Activated CD4-positive, alpha-beta T cell treated with anti-CD3 and anti-CD28 coated beads, Interleukin-2, amount 50 U/mL, for 4 hours (primary cell): Measurements from ENCODE around the gene SMC3.

ENCODE experiments used
- DNase-seq, 2 experiments: peaks; one replicate each; pipeline ENCODE4 v3.0.0-alpha.2; 2020

The SMC3 gene

DNA sequence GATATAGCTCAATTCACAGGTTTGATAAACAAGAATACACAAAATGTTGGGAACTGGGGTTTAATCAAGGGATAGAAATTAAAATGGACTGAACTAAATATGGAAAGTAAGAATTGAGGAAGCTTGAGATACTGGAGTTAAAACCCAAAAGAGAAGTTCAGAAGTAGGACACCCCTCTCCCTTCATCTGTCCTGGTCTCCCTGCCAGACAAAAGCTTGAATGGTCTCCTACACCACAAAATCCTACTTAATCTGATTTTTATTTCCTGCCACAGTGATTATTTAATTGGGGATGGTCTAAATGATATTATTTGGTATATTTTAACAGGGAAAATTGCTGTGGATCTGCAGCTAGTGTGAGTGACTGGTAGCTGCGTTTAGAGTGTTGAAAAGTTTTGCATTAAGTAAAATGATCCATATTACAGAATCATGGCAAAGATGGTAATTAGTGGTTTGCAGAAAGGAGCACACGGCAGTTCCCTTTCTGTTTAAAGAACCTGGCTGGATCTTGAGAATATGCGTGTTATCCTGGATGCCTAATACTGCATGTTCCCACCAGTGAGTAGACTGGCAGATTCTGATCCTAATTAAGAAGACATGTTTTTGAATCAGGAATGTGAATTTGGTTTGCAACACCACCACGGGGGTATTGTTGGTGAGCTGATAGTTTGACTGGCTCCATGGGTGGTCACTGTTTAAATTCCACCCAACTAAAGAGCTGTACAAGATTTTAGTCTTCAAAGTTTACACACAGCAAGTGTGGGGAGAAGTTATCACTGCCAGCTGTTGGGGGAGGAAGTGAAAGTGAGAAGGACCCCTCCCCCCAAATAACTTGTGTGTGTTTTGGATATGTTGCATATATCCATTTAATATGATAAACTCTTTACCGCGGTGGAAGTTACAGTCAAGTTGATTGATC, 82.1 kb downstream of the SMC3 start:
- no peak for DNase-seq

DNA sequence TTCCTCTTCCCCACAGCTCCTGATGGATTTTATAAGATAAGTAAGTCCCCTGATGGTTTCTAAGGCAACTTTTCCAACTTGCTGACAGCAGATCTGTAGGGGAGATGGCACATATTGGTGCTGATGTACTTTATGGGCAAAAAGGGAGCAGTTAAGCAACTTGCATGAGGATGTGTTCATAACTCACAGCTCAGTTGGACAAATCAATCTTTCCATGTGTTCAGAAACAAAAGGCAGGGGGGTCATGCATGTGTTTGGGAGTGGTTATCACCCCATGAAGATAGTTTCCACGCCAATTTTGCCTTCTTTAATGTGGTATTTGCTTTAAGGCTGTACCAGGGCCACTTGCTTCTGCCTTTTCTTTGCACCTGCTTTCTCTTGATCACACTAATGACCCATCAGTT, 82.8 kb downstream of the SMC3 start:
- DNase-seq, result no peak

- no peak for DNase-seq
Measured at GRCh38 chr10:110651044-110651958, 83.8 kb downstream of the SMC3 start.

- no peak for DNase-seq
Measured at GRCh38 chr10:110652475-110653118, 85.1 kb downstream of the SMC3 start.
